Left ventricle myocardium inferior (tissue), 1 donor: ENCODE measurements around the gene NELFCD. TPM values are rescaled to one million over a fixed set of nuclear protein-coding genes. Genes with fewer than 3 reads are reported as not detected.
A peak's percentile ranks its signal among the peaks of the same experiment; 100 is the strongest.

ENCODE experiments used
- DNase-seq: peaks from one replicate; pipeline ENCODE4 v3.0.0-alpha.2; 2020
- H3K27ac ChIP-seq: fragments of 200-600 bp; replicated peaks from 2 replicates; pipeline ENCODE4 v1.8.0; 2021
- H3K27me3 ChIP-seq: fragments of 200-600 bp; 2 replicates; pipeline ENCODE4 v1.8.0; 2021; ENCODE audit warnings: low read depth
- H3K36me3 ChIP-seq: fragments of 200-600 bp; 2 replicates; pipeline ENCODE4 v1.8.0; 2021
- H3K4me1 ChIP-seq: fragments of 200-600 bp; 2 replicates; pipeline ENCODE4 v1.8.0; 2021
- H3K4me3 ChIP-seq: fragments of 200-600 bp; 2 replicates; pipeline ENCODE4 v1.8.0; 2021; ENCODE audit warnings: mild to moderate bottlenecking, moderate library complexity
- H3K9me3 ChIP-seq: fragments of 200-600 bp; replicated peaks from 2 replicates; pipeline ENCODE4 v1.8.0; 2021
- intact Hi-C: fragments of 100-400 bp; cut with micrococcal nuclease; formaldehyde crosslinking; loops from one replicate; pipeline ENCODE4 v1.11.0; 2022
- total RNA-seq: library from RNA; stranded (reverse); fragmentation: NEBNext Ultra II Directional; extraction: Animal tissue kit (Norgen Biotek cat#: 25700); gene quantifications from one replicate; pipeline ENCODE4 v1.2.1, GENCODE V29; 2021
- TF ChIP-seq, protein P1 (sequence below): fragments of 200-600 bp; IDR thresholded peaks from 2 replicates; pipeline ENCODE4 v1.8.0; 2021; ENCODE audit warnings: antibody characterized with exemption, mild to moderate bottlenecking, borderline replicate concordance
- donor health status: DM: no; HTN: yes; CAD: no; lungs with severe emphysema.

NELFCD gene
- total RNA-seq, 1 donor from 2014 or later = 30.4 TPM

DNA sequence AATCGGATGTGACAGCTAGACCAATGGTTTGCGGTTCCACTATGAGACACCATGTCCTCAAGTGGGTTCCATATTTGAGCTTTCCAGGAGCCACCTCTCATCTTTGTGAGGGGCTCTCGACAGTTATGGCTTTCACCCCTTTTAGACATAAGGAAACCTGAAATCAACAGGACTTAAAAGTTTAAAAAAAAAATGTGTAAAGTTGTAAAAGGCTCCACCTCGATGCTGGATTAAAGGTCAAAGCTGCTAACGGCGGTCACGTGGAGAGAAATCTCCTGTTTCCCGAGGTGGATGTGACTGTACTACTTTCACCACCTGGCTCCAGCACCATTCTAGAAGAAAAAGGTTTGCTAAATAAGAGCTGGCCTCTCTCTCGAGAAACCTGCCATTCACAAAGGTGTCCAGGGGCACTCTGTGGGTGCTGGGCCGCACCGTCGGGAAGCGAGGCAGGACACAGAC, 50.5 kb downstream of the NELFCD start:
- H3K27ac ChIP-seq = peak overlapping the region; percentile 96
- no peak for DNase-seq
- peaks cover 61% of the 10 kb centered on the region for H3K4me1 ChIP-seq
- peaks cover 62% of the 10 kb centered on the region for H3K36me3 ChIP-seq
- TF ChIP-seq, protein P1, sequence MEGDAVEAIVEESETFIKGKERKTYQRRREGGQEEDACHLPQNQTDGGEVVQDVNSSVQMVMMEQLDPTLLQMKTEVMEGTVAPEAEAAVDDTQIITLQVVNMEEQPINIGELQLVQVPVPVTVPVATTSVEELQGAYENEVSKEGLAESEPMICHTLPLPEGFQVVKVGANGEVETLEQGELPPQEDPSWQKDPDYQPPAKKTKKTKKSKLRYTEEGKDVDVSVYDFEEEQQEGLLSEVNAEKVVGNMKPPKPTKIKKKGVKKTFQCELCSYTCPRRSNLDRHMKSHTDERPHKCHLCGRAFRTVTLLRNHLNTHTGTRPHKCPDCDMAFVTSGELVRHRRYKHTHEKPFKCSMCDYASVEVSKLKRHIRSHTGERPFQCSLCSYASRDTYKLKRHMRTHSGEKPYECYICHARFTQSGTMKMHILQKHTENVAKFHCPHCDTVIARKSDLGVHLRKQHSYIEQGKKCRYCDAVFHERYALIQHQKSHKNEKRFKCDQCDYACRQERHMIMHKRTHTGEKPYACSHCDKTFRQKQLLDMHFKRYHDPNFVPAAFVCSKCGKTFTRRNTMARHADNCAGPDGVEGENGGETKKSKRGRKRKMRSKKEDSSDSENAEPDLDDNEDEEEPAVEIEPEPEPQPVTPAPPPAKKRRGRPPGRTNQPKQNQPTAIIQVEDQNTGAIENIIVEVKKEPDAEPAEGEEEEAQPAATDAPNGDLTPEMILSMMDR = no peak
- intact Hi-C loops = loop anchor here (10.0 kb wide), 1 partner anchor 157 kb away; no protein-coding TSS in a partner anchor
- H3K4me3 ChIP-seq = peak overlapping the region; percentile 85
- no peaks in the 10 kb centered on the region for H3K9me3 ChIP-seq
- no peaks in the 10 kb centered on the region for H3K27me3 ChIP-seq

DNA sequence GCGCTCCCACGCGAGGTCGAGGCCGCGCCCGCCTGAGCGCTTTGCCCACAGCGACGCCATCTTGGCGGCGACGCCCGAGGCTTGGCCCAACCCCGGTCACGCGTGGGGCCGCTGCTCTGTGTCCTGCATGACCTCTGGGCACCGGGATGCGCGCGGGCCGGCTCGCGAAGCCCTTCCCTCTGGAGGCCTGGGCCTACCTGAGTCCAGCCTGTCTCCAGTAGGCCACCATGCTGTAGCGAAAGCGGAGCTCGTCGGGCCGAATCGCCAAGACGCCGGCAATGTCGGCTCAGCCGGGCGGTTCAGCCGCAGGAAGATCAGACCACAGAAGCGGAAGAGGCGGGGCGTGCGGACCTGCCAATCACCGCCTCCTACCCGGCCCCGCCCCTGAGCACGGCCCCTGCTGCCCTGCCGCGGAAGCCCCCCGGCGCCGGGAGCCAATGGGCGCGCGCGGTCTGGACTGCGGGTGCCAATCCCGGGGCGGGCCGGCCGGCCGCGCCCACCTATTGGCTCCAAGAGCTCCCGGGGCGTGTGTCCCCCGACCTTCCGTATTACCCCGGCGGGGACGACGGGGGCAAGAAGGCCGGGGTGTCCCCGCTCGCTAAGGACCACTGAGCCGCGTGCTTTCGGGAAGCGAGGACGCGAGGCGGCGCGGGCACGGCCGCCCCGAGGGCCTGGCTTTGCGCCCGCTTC, 51.1 kb downstream of the NELFCD start, which contains the start of gene ATP5F1E:
ATP5F1E (minus strand) TSS at position 313 of the 690 bp plus-strand sequence; CDS start at position 229, 84 bp downstream.
- TF ChIP-seq, protein P1 = no peak
- Histone ChIP-seq H3K9me3 (no peaks in the 10 kb centered on the region), H3K27ac (peak within 1 kb of the TSS; percentile 96), H3K36me3 (peaks cover 68% of the 10 kb centered on the region), H3K27me3 (no peaks in the 10 kb centered on the region), H3K4me3 (peak within 1 kb of the TSS; percentile 85), H3K4me1 (peaks cover 56% of the 10 kb centered on the region)
- intact Hi-C loops = loop anchor here (10.0 kb wide), 1 partner anchor 157 kb away; no protein-coding TSS in a partner anchor
- DNase-seq = peak; percentile 98

DNA sequence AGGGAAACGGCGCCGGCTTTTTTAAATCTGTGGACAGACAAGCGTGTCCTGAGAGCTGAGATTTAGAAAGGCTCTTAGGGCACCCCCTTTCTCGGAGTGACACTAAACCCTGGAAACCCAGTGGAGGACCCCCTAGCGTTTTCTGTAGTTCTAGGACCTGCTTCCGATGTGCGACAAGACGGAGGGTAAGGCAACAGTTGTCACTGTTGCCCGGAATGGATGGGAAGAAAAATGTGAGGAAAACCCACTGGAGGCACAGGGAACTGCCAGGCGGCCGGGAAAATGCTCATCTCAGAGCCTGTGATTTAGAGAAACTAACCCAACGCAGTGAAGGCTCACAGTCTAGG, 51.6 kb downstream of the NELFCD start:
- TF ChIP-seq, protein P1 = peak; percentile 37
- H3K36me3 ChIP-seq = peaks cover 68% of the 10 kb centered on the region
- H3K9me3 ChIP-seq = no peaks in the 10 kb centered on the region
- intact Hi-C loops = loop anchor here (10.0 kb wide), 1 partner anchor 158 kb away; no protein-coding TSS in a partner anchor
- no peak for DNase-seq
- H3K4me3 ChIP-seq = peak overlapping the region; percentile 85
- H3K27ac ChIP-seq = peak overlapping the region; percentile 96
- H3K4me1 ChIP-seq = peaks cover 51% of the 10 kb centered on the region
- H3K27me3 ChIP-seq = no peaks in the 10 kb centered on the region

DNA sequence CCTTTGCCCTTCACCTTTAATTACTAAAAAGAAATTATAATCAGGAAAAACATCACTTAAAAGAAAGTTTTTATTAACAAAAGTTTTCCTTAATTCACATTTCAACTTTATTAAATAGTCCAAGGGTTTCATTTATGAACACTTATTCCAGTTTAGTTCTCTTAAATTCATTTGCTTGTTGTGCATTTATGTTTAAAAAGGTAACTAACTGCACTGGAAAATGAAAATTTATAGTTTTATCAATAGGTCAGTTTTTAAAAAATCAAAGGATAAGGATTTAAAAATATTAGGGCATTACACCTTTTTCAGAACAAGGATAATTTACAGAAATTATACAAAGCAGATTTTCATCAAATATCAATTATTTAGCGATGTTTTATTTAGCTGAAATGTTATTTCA, 52.0 kb downstream of the NELFCD start:
- H3K4me1 ChIP-seq = peaks cover 47% of the 10 kb centered on the region
- intact Hi-C loops = loop anchor here (10.0 kb wide), 1 partner anchor 158 kb away; no protein-coding TSS in a partner anchor
- TF ChIP-seq, protein P1 = no peak
- H3K27me3 ChIP-seq = no peaks in the 10 kb centered on the region
- peaks cover 68% of the 10 kb centered on the region for H3K36me3 ChIP-seq
- H3K27ac ChIP-seq = peak overlapping the region; percentile 96
- H3K4me3 ChIP-seq = peak overlapping the region; percentile 85
- H3K9me3 ChIP-seq = no peaks in the 10 kb centered on the region
- no peak for DNase-seq

DNA sequence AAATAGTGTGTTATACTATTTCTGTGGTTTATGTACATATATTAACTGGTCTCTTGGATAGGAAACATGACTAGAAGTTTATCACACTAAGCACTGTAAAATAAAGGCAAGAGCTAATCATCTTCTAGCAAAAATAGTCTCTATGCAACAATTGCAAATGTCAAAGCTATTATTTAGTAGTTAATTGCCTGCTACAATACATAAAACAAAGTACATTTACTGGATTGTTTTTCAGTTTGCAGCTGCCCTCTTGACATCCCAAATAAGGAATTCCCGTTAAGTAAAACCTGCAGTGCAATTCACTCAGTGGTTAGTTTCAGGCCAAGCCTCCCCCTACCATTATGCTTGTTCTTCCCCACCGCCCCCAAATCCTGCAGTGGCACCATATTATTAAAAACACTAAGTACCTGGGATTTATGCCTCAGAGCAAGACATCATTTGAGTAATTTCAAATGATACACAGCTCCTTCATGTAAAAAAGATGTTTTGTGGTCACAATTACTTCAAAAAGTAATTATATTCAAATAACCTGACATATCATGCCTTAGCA, 52.6 kb downstream of the NELFCD start:
- H3K27me3 ChIP-seq = no peaks in the 10 kb centered on the region
- TF ChIP-seq, protein P1 = no peak
- intact Hi-C loops = loop anchor here (10.0 kb wide), 1 partner anchor 159 kb away; no protein-coding TSS in a partner anchor
- peaks cover 65% of the 10 kb centered on the region for H3K36me3 ChIP-seq
- DNase-seq = no peak
- peaks cover 42% of the 10 kb centered on the region for H3K4me1 ChIP-seq
- no peak overlapping the region for H3K4me3 ChIP-seq
- H3K27ac ChIP-seq = no peak overlapping the region
- no peaks in the 10 kb centered on the region for H3K9me3 ChIP-seq
